Measurements from ENCODE around the gene NHSL2.

GRCh38 chrX:72128881-72129280 lies 218.2 kb downstream of the NHSL2 start:
- TF ChIP-seq POLR2A (IDR thresholded peaks at IDR 0.05) (no peak), CTCF (IDR thresholded peaks at IDR 0.05 in 8 of 11, conservative IDR thresholded peaks at IDR 0.05 in 3 of 11) (peak in 6 of 11 experiments; percentile 14 to 44 (median 34))

Data from spleen (tissue), 7 donors.